Nephron (organoid): ENCODE results near the gene WBP4.

Experiments used
- H3K27ac Mint-ChIP-seq, 3 experiments: 2 replicates each; pipeline ENCODE4 v1.8.0; 2020; ENCODE audit warnings: mixed read lengths in 3 of 3, mild to moderate bottlenecking in 2 of 3, moderate library complexity in 1 of 3
- H3K27me3 Mint-ChIP-seq: 2 replicates; pipeline ENCODE4 v1.8.0; 2021; ENCODE audit warnings: low read depth, mild to moderate bottlenecking, moderate library complexity, mixed read lengths
- H3K36me3 Mint-ChIP-seq: 2 replicates; pipeline ENCODE4 v1.8.0; 2020; ENCODE audit warnings: low read depth, mixed read lengths
- H3K4me1 Mint-ChIP-seq: 2 replicates; pipeline ENCODE4 v1.8.0; 2020; ENCODE audit warnings: mixed read lengths
- H3K4me3 Mint-ChIP-seq, 3 experiments: 2 replicates each; pipeline ENCODE4 v1.8.0; 2020; ENCODE audit warnings: mild to moderate bottlenecking in 3 of 3, mixed read lengths in 3 of 3, moderate library complexity in 2 of 3
- H3K9me3 Mint-ChIP-seq: 2 replicates; pipeline ENCODE4 v1.8.0; 2020; ENCODE audit warnings: mixed read lengths
- CTCF ChIP-seq, 3 experiments: fragments of 200-600 bp; sonication (generic); IDR thresholded peaks; one replicate each; pipeline ENCODE4 v1.5.0; 2021; ENCODE audit warnings: antibody characterized with exemption in 3 of 3; ENCODE audit not compliant: unreplicated experiment in 3 of 3

The WBP4 gene

GRCh38 chr13:41053384-41053826 lies 7.9 kb upstream of the WBP4 start:
- peaks cover 32% of the 10 kb centered on the region for H3K36me3 Mint-ChIP-seq
- H3K27me3 Mint-ChIP-seq = no peaks in the 10 kb centered on the region
- no peak overlapping the region for H3K27ac Mint-ChIP-seq
- peaks cover 23% of the 10 kb centered on the region for H3K9me3 Mint-ChIP-seq
- no peak for TF ChIP-seq CTCF (IDR thresholded peaks at IDR 0.05; ENCODE audit: unreplicated experiment in 3 of 3)
- peaks cover 36% of the 10 kb centered on the region for H3K4me1 Mint-ChIP-seq
- H3K4me3 Mint-ChIP-seq = no peak overlapping the region

- H3K27ac Mint-ChIP-seq = peak overlapping the region in 2 of 3 experiments; percentile 31 to 37
- H3K27me3 Mint-ChIP-seq = no peaks in the 10 kb centered on the region
- peaks cover 23% of the 10 kb centered on the region for H3K36me3 Mint-ChIP-seq
- H3K9me3 Mint-ChIP-seq = peaks cover 14% of the 10 kb centered on the region
- peak; percentile 50 to 59 (median 53) for TF ChIP-seq CTCF (IDR thresholded peaks at IDR 0.05; ENCODE audit: unreplicated experiment in 3 of 3)
- H3K4me1 Mint-ChIP-seq = peaks cover 43% of the 10 kb centered on the region
- peak overlapping the region in 1 of 3 experiments; percentile 29 for H3K4me3 Mint-ChIP-seq
Observed at GRCh38 chr13:41054212-41054877, 7.0 kb upstream of the WBP4 start.

- TF ChIP-seq CTCF (IDR thresholded peaks at IDR 0.05; ENCODE audit: unreplicated experiment in 3 of 3) = no peak
- Mint-ChIP-seq H3K36me3 (peaks cover 15% of the 10 kb centered on the region), H3K4me3 (no peak overlapping the region), H3K4me1 (peaks cover 49% of the 10 kb centered on the region), H3K27ac (peak overlapping the region in 2 of 3 experiments; percentile 4 to 37), H3K27me3 (no peaks in the 10 kb centered on the region), H3K9me3 (peaks cover 7% of the 10 kb centered on the region)
Observed at GRCh38 chr13:41054919-41055619, 6.2 kb upstream of the WBP4 start.

GRCh38 chr13:41056194-41056593 lies 5.1 kb upstream of the WBP4 start:
- peaks cover 49% of the 10 kb centered on the region for H3K4me1 Mint-ChIP-seq
- no peak for TF ChIP-seq CTCF (IDR thresholded peaks at IDR 0.05; ENCODE audit: unreplicated experiment in 3 of 3)

GRCh38 chr13:41056826-41057711 lies 4.2 kb upstream of the WBP4 start:
- Mint-ChIP-seq H3K4me1 (peaks cover 49% of the 10 kb centered on the region), H3K9me3 (no peaks in the 10 kb centered on the region), H3K27me3 (peaks cover 5% of the 10 kb centered on the region), H3K4me3 (peak overlapping the region; percentile 49 to 72 (median 70)), H3K36me3 (peaks cover 3% of the 10 kb centered on the region), H3K27ac (peak overlapping the region; percentile 22 to 81 (median 64))
- TF ChIP-seq CTCF (IDR thresholded peaks at IDR 0.05; ENCODE audit: unreplicated experiment in 3 of 3) = no peak

More at GRCh38 chr13:41056194-41056593, 5.1 kb upstream of the WBP4 start:
- Mint-ChIP-seq H3K36me3 (peaks cover 6% of the 10 kb centered on the region), H3K4me3 (peak overlapping the region; percentile 49 to 72 (median 67)), H3K27me3 (peaks cover 2% of the 10 kb centered on the region), H3K27ac (peak overlapping the region; percentile 22 to 81 (median 64)), H3K9me3 (peaks cover 2% of the 10 kb centered on the region)
